ENCODE data around the gene COL11A1. TPM values are rescaled to one million over a fixed set of nuclear protein-coding genes. Genes with fewer than 3 reads are reported as not detected.

COL11A1 gene
- polyA plus RNA-seq, 1 of the 3 experiments (the other 2 are of a cell fraction), result 0.13 TPM

- H3K79me2 ChIP-seq (ENCODE audit: insufficient read depth), result no peaks in the 10 kb centered on the region
- H3K9me2 ChIP-seq, result no peaks in the 10 kb centered on the region
- no peak overlapping the region for H3K4me3 ChIP-seq (ENCODE audit: low read depth in 2 of 2, low read length in 1 of 2)
- H3F3A ChIP-seq (replicated peaks; ENCODE audit: insufficient read depth), result peaks cover 32% of the 10 kb centered on the region
- no peak overlapping the region for H3K4me2 ChIP-seq
- POLR2A ChIA-PET, result no interaction called here
- no CpG with 5 or more reads among the region's 1 CpG for WGBS (ENCODE audit: low lambda C conversion rate)
- H3K4me1 ChIP-seq (ENCODE audit: control insufficient read depth in 1 of 2, insufficient read depth in 2 of 2, low read depth in 1 of 2, low read length in 1 of 2), result peaks cover 2 to 13% of the 10 kb centered on the region in 2 experiments; a peak in 3 of 4 replicates
- no peak overlapping the region for H3K9ac ChIP-seq
- H3K27me3 ChIP-seq (ENCODE audit: insufficient read depth), result no peaks in the 10 kb centered on the region
- H3K27ac ChIP-seq (ENCODE audit: low read depth in 2 of 2, low read length in 1 of 2), result no peak overlapping the region
- no peak for TF ChIP-seq POLR2AphosphoS5 (IDR thresholded peaks at IDR 0.05; ENCODE audit: low read depth, low read length)
- TF ChIP-seq RFX5 (IDR thresholded peaks at IDR 0.05; ENCODE audit: low read length), result no peak
- TF ChIP-seq TEAD4 (IDR thresholded peaks at IDR 0.05; ENCODE audit: borderline replicate concordance, insufficient read depth), result no peak
- TF ChIP-seq YY1 (IDR thresholded peaks at IDR 0.05; ENCODE audit: low read depth), result no peak
- TF ChIP-seq MEF2A (IDR thresholded peaks at IDR 0.05; ENCODE audit: borderline replicate concordance, low read depth), result no peak
- TF ChIP-seq CHD2 (IDR thresholded peaks at IDR 0.05; ENCODE audit: low read length, partially characterized antibody), result no peak
- TF ChIP-seq TCF12 (IDR thresholded peaks at IDR 0.05), result no peak
- TF ChIP-seq NFIC (IDR thresholded peaks at IDR 0.05; ENCODE audit: borderline replicate concordance), result no peak
- TF ChIP-seq ZBTB33 (IDR thresholded peaks at IDR 0.05; ENCODE audit: borderline replicate concordance, low read depth), result no peak
- TF ChIP-seq GABPA (IDR thresholded peaks at IDR 0.05; ENCODE audit: low read depth), result no peak
- no peak for TF ChIP-seq MXI1 (IDR thresholded peaks at IDR 0.05; ENCODE audit: low read depth, low read length)
- TF ChIP-seq JUND (IDR thresholded peaks at IDR 0.05), result no peak
- TF ChIP-seq REST (IDR thresholded peaks at IDR 0.05; ENCODE audit: low read depth, low read length), result no peak
- TF ChIP-seq FOXM1 (IDR thresholded peaks at IDR 0.05; ENCODE audit: low read depth), result no peak
- CTCF ChIA-PET, result interaction anchor here (0.9 to 5.4 kb wide), 4 partner anchors 8 to 404 kb away, joined by 3 to 119 read pairs (median 4); no protein-coding TSS in a partner anchor
- no peak for DNase-seq
- no peaks in the 10 kb centered on the region; the same call in 1 of the 2 replicates for H3K9me3 ChIP-seq
- no peaks in the 10 kb centered on the region for H4K20me1 ChIP-seq (ENCODE audit: insufficient read depth)
- 0 out of 2 replicates have a peak overlapping the region, but pooled peaks have one; percentile 9 for H2AFZ ChIP-seq (ENCODE audit: low read depth)
- H3K36me3 ChIP-seq (replicated peaks in 1 of 2; ENCODE audit: control insufficient read depth in 1 of 2, insufficient read depth in 2 of 2, low read length in 1 of 2), result no peaks in the 10 kb centered on the region
Observed at GRCh38 chr1:103110701-103111100, 2.4 kb upstream of the COL11A1 start.
